ENCODE measurements around the gene GOLGA2.

The GOLGA2 gene

DNA sequence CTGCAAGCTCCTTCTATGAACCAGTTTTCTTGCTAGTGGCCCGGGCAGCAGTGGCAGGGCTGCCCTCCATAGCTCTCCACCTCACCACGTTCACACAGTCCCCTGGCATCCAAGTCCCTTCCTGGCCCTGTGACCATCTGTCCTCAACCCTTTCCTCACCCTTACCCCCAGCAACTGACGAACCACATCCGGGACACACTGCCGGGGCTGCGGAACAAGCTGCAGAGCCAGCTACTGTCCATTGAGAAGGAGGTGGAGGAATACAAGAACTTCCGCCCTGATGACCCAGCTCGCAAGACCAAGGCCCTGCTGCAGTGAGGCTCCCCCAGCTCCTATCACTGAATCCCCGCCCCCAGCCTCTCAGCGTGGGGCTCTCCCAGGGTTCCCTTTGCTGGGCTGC is 53.8 kb downstream of the GOLGA2 start:
- DNase-seq: no peak
- in situ Hi-C loops (cut with HindIII; ENCODE audit: low pct_ligation_motif_present, low pct_unique_long_range_greater_than_20kb, low sequenced_read_pairs): no loop called here

DNA sequence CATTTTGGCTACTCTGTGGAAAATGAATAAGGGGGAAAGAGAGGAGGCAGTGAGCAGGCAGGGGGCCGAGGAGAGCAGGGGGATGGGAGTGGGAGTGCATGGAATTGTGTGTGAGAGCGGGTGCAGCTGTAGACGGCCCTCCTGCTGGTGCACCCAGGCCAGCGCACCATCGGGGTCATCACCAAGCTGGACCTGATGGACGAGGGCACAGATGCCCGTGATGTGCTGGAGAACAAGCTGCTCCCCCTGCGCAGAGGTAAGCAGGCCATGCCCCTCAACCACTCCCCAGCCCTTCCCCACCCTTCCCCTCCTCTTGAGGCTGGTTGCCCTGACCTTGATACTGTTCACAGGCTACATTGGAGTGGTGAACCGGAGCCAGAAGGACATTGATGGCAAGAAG is 56.0 kb downstream of the GOLGA2 start:
- no peak for DNase-seq
- in situ Hi-C loops (cut with HindIII; ENCODE audit: low pct_ligation_motif_present, low pct_unique_long_range_greater_than_20kb, low sequenced_read_pairs): no loop called here

DNA sequence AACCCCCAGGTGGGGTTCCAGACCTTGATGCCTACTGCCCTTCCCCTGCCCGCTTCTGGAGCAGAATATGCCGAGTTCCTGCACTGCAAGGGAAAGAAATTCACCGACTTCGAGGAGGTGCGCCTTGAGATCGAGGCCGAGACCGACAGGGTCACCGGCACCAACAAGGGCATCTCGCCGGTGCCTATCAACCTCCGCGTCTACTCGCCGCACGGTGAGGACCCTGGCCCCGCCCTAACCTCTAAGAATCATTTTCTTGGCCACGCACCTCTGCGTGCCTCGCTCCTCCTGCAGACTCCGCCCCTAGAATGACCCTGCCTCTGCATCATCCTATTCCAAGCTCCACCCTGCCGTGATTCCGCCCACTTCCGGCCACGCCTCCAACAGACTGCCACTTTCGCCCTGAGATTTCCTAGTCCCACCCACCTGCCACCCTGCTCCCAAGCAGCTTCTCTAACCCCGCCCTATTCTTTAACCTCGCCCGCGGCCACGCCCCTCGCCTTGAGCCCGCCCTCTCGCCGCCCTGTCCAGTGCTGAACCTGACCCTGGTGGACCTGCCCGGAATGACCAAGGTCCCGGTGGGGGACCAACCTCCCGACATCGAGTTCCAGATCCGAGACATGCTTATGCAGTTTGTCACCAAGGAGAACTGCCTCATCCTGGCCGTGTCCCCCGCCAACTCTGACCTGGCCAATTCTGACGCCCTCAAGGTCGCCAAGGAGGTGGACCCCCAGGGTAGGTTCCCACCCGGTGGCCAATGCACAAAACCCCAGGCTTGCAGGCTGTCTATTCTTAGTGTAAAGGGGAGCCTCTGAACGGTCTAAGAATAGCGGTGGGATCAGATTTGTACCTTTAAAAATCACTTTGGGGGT is 57.1 kb downstream of the GOLGA2 start:
- in situ Hi-C loops (cut with HindIII; ENCODE audit: low pct_ligation_motif_present, low pct_unique_long_range_greater_than_20kb, low sequenced_read_pairs): no loop called here
- DNase-seq: peak; percentile 93

DNA sequence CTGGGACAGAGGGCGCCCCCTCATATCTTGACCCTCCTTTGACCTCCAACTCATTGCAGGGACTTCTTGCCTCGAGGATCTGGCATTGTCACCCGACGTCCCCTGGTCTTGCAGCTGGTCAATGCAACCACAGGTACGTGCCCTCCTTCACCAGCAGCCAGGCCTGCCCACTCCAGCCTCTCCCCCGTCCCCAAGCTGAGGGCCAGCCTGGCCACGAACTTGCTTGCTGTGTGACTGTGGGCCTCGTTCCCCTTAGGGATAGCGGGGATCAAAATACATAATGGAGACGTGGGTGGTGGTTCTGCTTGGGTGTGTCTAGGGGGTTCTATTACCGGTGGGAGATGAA is 57.7 kb downstream of the GOLGA2 start:
- in situ Hi-C loops (cut with HindIII; ENCODE audit: low pct_ligation_motif_present, low pct_unique_long_range_greater_than_20kb, low sequenced_read_pairs): no loop called here
- DNase-seq: no peak

DNA sequence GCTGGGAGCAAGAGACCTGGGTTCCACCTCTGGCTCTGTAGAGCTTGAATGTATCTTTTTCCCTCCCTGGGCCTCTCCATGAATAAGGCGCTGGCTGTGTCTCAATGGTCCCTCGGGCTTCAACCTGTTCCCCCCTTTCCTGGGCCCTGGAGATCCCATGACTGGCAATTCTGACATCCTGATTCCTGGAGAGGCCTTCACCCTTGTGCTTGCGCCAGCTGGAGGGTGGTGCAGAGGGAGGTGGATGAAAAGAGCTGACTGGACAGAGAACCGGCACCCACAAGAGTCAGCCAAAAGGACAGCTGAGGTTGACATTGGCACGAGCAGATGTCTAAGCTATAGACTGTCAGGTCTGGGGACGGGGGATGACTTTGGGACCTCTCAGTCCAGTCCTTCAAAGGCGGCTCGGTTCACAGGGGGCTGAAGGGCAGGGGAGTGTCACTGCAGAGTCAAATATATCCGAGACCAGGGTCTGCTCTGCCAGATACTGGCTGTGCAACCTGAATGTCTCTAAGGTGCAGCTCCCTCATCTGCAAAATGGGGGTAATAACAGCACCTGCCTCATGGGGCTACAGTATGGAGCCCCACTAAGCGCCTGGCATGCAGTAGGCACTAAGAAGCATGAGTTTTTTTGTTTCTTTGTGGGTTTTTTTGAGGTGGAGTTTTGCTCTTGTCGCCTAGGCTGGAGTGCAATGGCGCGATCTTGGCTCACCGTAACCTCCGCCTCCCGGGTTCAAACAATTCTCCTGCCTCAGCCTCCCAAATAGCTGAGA is 58.8 kb downstream of the GOLGA2 start:
- in situ Hi-C loops (cut with HindIII; ENCODE audit: low pct_ligation_motif_present, low pct_unique_long_range_greater_than_20kb, low sequenced_read_pairs): no loop called here
- no peak for DNase-seq

DNA sequence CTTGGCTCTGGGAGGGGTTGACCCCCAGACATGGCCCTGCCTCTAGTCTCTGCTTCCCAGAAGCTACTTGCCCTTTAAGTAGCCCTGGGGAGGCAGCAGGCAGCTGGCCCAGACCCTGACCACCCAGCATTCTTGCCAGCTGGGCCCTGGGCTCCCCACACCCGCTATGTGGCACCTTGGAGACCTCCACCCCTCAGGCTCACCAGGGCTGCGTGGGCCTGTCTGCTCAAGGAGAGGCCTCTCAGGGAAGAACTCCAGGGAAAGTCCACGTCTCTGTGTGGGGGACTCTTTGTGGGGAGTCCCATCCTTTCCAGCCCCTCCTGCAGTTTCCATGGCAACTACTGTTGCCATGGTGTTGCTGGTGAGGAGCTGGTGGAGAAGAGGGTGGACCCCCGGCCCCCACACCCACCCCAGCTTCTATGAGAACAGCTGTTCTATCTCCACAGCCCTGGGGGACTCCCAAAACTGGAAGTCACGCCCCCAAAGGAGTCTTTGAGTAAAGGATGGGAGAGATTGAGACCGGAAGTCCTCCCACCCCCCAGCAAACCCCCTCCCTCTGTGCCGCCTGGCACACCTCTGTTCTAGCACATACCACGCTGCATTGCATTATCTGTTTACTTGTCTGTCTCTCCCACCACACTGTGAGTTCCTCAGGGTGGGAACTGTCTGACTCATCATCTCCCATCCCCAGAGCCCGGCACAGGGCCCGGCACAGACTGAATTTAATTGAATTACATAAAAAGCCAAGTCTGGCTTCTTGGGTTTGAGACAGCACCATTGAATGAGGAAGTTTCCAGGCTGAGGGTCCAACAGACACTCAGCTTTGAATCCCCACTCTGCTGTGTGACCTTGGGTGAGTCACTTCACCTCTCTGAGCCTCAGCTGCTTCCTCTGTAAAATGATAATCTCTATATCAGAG is 60.1 kb downstream of the GOLGA2 start:
- in situ Hi-C loops (cut with HindIII; ENCODE audit: low pct_ligation_motif_present, low pct_unique_long_range_greater_than_20kb, low sequenced_read_pairs): no loop called here
- DNase-seq: no peak

DNA sequence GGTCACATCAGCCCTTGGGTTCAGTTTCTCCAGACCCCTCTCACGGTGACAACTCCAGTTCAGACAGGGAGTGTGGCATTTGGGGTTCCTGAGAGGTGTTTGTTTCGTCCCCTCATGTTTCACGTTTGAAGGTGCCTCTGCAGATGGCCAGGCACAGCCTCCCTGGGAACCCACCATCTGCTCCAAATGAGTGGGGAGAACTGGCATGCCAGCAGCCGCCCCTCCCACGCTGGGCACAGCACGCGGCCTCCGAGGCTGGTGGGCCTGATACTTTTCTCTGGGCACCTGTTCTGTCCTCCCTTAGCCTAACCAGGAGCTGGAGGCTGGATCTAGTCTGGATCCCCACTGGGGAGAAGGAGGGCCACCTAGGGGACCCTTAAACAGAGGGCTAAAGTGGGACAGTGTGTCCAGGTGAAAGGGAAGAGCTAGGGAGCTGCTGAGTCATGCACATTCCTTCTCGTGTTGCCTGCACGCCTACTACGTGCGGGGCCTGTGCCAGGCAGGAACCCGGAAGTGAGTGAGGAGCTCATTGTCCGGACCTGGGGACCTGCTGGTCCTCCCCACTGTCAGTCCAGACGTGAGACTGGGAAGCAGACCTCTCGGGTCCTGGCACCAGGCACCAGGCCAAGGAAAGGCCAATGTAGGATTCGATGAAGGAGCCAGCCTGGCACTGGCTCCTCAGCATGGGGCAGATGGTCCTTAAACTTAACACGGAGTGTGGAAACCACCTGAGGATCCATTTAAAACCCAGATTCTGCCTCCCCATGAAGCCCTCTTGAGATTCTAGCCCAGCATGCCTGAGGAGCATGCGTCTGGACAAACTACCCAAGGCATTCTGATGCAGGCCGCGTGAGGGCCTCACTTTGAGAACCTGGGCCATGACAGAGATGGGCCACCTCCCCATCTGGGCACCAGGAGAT is 61.0 kb downstream of the GOLGA2 start:
- in situ Hi-C loops (cut with HindIII; ENCODE audit: low pct_ligation_motif_present, low pct_unique_long_range_greater_than_20kb, low sequenced_read_pairs): no loop called here
- no peak for DNase-seq

DNA sequence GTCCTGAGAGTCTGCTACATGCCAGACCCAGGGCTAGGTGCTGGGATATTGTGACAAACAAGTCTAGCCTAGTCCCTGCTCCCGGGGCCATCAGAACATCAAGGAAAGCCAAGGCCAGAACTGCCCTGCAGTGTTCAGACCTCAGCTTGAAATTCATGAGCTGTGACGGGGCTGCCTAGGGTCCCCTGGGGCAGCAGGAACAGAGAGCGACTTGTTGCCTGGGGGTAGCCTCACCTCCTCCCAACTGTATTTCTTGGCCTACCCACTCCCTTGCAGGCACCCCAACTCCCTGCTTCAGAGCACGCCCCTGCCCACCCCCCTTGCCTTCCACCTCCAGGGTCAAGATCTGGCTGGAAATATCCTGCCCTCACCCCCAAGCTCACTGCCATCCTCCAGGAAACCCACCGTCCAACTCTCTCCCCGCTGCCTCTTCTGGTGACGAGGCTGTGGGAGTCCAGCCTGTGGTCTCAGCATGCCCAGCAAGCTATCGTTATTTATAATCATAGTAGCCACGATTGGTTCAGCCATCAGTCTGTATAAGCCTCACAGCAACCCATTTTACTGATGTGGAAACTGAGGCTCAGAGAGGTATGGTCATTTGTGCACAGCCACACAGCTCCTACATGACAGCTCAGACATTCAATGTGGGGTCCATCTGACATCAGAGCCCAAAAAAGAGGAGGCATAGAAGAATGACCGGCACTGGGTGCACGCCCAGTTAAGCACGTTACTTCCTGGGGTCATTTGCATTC is 61.9 kb downstream of the GOLGA2 start:
- DNase-seq: no peak
- in situ Hi-C loops (cut with HindIII; ENCODE audit: low pct_ligation_motif_present, low pct_unique_long_range_greater_than_20kb, low sequenced_read_pairs): no loop called here

DNA sequence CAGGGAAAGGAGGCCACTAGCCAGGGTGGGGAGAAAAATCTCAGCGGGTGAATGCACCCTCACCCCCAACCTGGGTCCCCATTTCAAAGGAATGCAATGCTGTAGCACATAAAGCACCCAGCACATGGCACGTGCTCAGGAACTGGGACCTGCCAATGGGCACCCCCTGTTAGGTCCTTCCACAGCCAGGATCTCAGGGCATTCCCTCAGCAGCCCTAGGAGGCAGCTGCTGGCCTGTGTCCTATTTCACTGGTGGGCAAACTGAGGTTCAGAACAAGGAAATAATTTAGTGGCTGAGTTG is 63.9 kb downstream of the GOLGA2 start:
- in situ Hi-C loops (cut with HindIII; ENCODE audit: low pct_ligation_motif_present, low pct_unique_long_range_greater_than_20kb, low sequenced_read_pairs): no loop called here
- no peak for DNase-seq

DNA sequence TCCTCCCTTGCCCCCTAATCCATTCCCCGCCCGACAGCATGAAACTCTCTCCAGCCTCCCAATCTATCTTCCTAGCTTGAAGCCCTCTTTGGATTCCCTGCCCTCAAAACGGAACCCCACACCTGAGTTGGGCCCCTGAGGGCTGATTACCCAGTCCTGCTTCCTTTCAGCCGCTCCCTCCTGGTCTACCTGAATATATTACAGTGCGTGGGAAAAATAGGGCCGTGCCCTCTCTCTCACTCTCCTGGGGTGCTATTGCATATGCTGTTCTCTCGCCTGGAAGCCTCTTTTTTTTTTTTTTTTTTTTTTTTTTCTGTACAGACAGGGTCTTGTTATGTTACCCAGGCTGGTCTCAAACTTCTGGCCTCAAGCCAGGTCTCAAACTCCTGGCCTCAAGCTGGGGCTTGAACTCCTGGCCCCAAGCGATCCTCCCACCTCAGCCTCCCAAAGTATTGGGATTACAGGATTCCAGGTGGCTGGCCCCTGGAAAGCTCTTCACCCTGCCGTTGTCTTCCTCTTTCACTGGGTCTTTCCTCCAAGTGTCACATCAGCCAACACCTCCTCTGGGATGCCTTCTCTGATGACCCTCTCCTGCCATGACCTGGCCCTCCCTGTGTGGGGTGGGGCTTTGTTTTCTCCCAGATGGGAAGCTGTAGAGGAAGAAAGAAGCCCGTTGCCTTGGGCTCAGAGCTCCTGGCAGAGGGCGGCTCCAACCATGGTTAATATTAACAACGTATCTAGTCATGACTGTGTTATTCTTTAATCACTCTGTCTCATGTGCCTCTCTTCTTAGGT is 64.4 kb downstream of the GOLGA2 start:
- in situ Hi-C loops (cut with HindIII; ENCODE audit: low pct_ligation_motif_present, low pct_unique_long_range_greater_than_20kb, low sequenced_read_pairs): no loop called here
- DNase-seq: peak; percentile 87

DNA sequence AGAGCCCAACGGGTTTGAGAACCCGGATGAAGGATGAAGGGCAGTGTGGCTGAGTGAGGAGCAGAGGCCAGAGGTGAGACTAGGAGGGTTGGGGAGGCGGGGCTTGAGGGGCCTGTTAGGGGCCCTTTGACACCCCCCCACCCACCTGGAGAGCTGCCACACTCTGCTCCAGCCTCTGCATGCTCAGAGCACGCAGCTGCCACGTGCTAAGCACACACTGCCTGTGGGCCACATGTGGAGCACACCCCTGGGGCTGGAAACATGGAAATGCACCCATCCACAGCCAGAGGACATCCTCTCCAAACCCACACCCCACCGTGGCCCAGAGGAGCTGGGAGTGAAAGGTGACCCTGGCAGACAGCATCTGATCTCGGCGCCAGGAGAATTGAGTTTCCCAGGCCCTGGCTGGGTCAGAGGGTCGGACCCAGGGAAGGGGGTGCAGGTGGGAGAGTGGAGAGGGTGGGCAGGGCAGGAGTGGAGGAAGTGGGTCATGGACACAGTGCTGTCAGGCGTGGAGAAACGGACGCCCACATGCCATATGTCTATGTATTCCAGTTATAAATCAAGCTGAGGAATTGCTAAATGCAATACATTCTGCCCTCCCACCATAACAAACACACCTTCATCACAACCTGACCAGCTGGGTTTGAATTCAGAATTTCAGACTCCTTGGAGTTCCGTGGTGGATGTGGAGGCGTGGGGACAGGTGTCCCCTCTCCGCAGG is 66.7 kb downstream of the GOLGA2 start:
- in situ Hi-C loops (cut with HindIII; ENCODE audit: low pct_ligation_motif_present, low pct_unique_long_range_greater_than_20kb, low sequenced_read_pairs): no loop called here
- DNase-seq: no peak

DNA sequence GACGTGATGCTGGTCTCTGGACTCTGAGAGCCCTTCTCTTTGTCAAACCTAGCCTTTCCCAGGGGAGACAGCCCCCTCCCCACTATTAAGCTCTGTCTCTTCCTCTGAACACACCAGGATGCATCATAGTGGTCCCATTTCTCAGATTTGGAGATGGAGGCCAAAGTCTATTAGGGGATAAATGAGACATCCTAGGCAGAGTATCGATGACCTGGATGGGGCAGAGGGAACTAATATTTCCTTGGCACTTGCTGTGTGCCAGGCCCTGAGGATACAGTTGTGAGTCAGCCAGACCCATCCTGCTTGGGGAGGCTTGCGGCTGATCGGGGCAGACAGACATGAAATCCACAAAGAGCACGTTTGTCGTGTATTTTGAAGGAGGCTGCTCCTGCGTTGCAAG is 67.4 kb downstream of the GOLGA2 start:
- in situ Hi-C loops (cut with HindIII; ENCODE audit: low pct_ligation_motif_present, low pct_unique_long_range_greater_than_20kb, low sequenced_read_pairs): no loop called here
- no peak for DNase-seq

DNA sequence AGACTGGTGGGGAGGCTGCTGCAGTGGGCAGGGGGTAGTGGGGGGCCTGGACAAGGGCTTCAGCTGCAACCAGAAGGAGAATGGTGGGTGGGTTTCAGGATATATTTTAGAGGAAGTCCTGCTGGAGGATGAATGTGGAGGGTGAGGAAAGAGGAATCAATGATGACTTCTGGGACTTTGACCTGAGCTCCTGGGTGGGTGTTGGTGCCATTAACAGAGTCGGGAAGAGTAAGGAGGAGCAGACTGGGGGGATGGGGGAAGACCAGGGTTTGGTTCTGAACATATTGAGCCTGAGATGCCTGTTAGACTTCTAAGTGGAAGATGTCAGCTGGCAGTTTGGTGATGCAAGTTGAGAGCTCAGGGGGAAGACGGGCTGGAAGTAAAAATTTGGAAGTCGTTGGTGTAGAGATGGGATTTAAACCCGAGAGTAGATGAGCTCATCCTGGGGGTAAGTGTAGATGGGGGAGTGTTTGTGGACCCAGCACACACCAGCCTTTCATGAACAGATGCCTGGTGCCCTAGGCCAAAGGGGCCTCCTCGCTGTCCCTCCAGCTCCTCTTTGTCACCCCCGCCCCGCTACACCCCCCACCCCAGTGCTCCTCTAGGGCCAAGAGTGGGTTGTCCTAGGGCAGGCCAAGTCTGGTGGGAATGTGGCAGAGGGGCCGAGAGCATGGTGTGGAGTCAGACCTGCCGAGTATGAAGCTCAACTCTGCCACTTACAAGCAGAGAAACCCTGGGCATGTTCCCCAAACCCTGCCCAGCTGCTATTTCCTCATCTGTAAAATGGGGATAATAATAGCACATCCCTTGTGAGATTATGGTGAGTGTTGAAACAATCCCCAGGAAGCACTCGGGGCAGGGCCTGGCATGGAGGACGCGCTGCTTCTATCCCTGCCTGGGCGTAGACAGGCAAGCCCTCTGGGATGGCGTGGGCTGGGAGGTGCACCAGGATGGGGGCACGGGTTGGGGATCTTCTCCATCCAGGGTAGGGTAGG is 68.6 kb downstream of the GOLGA2 start:
- no peak for DNase-seq
- in situ Hi-C loops (cut with HindIII; ENCODE audit: low pct_ligation_motif_present, low pct_unique_long_range_greater_than_20kb, low sequenced_read_pairs): no loop called here

DNA sequence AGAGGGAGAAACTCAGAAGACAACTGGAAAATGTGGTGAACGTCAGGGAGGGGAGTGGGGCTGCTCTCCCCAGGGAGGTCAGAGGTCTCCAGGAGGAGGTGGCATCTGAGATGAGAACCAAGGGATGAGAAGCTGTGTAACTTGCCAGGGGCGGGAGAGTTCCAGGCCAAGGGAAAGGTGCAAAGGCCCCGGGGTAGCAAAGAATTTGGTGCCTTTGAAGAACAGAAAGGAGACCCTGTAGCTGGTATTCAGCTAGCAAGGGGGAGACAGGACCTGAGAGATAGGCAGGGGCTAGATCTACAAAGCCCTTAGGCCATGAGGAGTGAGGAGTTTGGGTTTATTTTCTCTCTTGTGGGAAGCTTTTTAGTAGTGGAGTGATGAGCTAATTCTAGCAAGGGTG is 69.3 kb downstream of the GOLGA2 start:
- in situ Hi-C loops (cut with HindIII; ENCODE audit: low pct_ligation_motif_present, low pct_unique_long_range_greater_than_20kb, low sequenced_read_pairs): no loop called here
- no peak for DNase-seq
